Activated CD8-positive, alpha-beta memory T cell treated with anti-CD3 and anti-CD28 coated beads for 24 hours (primary cell): Measurements from ENCODE around the gene LRFN5.
A peak's percentile ranks its signal among the peaks of the same experiment; 100 is the strongest.
"Not testable (repeated sequence)": the region's sequence is repeated elsewhere in the genome, so short reads cannot be mapped to it uniquely, and the experiment has no call there.

ENCODE experiments used
- DNase-seq: peaks from one replicate; pipeline ENCODE4 v3.0.0-alpha.2; 2020

LRFN5 gene

DNA sequence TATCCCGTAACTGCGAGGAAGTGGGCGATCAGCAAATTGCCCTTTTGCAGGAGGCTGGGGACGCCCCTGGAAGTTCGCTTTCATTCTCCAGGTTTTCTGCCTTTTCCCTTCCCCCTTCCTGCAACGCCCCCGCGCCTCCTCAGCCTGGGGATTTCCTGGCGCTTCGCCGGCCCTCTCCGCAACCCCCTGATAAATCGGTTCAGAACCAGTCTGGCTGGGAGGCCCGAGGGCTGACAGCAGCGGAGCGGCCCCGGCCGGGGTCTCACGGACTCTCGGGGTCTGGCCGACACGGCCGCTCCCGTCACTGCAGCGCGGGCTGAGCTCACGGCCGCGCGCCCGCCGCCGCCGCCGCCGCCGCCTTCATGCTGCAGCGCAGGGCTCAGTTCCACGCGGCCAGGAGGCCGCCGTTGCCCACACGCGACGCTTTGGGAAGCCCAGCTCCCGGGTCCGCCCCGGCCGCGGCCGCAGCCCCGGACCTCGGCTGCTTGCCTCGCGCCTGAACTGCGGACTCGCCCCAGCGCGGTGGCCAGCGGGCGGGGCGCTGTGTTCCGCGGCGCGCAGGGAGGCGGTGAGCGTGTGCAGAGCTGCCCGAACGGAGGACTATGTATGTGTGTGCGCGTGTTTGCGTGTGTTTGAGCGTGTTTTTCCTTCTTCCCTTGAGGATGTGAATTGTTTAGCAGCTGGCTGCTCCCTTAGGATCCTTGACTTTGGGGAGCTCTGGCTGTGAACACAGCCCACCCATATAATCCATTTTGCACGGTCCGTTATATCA is at the start of gene LRFN5:
TSS of gene LRFN5 (plus strand) at position 345 of the 772 bp plus-strand sequence.
- peak; percentile 55 for DNase-seq

DNA sequence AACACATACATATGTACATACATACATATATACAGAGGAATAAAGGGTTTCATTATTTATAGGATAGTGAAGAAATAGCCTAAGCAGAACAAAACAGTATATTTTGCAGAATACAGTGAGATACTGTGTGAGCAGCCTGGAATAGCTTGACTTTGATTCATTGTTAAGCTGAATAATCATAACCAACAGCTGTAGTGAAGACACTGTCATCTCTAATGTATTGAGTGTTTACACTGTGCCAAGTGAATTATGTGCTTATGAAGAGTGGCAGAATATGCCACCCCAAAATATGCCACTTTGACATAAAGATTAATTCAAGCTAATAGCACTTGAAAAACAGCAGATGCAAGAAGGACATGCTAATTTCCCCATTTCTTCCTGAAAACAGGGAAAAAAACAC is 48.2 kb upstream of the LRFN5 start:
- no peak for DNase-seq

DNA sequence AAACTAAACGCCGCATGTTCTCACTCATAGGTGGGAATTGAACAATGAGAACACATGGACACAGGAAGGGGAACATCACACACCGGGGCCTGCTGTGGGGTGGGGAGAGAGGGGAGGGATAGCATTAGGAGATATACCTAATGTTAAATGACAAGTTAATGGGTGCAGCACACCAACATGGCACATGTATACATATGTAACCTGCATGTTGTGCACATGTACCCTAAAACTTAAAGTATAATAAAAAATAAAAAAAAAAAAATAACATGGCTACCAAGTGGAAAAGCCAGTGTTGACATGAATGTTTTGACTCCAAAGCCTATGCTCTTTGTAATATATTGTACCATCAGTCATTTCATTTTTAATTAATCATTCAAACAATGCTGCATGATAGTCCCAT is 39.8 kb upstream of the LRFN5 start:
- DNase-seq, result not testable (repeated sequence)

DNA sequence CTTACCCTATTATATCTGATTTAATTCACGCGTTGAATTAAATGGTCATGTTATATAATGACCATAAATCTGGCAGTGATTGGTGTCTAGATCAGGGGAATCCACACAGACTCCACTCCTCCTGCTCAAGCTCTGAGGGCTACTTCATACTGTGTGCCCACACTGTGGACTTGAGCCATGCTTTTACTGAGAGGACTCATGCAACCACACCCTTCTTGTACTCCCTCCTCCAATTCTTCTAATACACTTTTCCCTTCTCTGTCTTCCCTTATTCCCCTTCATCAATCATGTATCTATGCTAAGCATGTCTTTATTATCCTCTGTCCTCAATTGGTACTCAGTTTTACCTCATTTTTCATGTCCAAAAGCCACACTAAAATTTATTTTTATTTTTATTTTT is 37.7 kb upstream of the LRFN5 start:
- no peak for DNase-seq

DNA sequence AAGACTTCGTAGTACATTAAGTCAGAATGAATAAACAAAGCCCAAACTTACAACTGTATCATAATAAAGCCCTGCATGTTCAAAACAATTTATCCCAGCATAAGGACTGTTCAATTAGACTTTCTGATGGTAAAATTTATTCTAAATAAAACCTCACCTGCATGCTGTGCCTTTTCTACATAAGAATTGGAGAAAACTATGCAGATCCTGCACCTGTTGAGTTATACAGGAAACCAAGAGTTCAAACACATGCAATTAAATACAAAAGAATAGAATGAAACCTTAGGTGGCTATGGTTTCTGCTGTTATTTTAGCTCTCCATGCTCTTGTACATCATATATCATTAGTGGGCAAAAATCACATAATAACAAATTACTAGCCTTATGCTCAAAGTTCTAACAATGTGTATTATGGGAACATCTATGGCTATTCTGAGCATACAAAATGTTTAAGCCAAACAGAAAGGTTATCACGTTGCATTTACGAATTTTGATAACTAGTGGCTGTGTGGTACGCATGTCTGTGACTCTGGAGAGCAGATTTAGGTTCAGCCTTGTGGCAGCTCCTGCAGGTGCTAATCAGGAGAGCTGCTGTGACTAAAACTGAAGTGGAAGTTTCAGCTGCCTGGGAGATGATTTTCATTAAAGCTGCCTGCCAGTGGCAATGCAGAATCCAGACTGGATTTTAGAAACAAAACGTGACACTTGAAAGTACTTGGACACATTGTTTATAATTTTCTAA is 36.1 kb upstream of the LRFN5 start:
- no peak for DNase-seq

DNA sequence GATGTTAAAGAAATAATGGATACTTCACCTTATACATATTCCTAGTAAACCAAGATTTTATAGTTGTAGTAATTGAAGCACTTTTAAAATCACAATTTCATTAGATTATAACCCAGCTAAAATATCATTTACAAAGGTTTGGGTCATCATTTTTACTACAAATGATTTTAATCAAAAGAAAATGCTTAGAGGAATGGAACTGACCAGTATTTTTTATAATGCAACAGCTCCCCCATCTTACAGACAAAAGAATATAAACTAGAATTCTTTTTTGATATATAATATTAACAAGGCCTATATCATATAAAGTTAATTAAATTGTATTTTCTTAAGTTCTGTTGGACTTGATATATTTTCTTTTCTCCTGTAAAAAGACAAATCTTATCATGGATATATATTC is 20.4 kb upstream of the LRFN5 start:
- no peak for DNase-seq

DNA sequence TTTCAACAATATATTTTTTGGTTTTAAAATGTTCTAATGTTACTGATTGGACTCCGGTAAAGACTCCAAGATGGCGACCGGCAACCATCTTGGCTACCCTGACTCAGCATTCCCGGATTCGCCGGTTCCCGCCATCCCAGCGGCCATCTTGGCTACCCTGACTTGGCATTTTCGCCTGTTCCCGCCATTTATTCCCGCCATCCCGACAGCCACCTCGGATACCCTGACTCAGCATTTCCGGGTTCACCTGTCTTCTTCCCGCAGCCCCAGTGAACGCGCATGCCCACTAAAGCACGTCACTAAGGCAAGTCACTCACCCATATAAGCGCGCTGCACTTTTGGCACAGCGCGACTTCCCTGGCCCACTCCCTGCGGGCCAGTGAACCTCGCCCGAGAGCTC is 9.0 kb upstream of the LRFN5 start:
- no peak for DNase-seq

DNA sequence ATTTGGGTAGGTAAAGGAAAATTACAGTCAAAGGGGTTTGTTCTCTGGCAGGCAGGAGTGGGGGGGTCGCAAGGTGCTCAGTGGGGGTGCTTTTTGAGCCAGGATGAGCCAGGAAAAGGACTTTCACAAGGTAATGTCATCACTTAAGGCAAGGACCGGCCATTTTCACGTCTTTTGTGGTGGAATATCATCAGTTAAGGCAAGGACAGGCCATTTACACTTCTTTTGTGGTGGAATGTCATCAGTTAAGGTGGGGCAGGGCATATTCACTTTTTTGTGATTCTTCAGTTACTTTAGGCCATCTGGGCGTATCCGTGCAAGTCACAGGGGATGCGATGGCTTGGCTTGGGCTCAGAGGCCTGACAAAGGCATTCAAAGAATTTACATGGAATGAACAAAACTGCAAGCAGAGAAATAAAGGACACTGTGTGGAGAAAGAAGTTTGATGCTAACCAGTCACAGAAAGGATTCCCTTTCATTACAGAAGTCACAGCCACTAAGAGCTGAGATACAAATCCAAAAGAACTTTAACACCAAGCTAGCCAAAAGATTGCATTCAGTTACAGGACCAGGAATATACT is 6.8 kb upstream of the LRFN5 start:
- not testable (repeated sequence) for DNase-seq

DNA sequence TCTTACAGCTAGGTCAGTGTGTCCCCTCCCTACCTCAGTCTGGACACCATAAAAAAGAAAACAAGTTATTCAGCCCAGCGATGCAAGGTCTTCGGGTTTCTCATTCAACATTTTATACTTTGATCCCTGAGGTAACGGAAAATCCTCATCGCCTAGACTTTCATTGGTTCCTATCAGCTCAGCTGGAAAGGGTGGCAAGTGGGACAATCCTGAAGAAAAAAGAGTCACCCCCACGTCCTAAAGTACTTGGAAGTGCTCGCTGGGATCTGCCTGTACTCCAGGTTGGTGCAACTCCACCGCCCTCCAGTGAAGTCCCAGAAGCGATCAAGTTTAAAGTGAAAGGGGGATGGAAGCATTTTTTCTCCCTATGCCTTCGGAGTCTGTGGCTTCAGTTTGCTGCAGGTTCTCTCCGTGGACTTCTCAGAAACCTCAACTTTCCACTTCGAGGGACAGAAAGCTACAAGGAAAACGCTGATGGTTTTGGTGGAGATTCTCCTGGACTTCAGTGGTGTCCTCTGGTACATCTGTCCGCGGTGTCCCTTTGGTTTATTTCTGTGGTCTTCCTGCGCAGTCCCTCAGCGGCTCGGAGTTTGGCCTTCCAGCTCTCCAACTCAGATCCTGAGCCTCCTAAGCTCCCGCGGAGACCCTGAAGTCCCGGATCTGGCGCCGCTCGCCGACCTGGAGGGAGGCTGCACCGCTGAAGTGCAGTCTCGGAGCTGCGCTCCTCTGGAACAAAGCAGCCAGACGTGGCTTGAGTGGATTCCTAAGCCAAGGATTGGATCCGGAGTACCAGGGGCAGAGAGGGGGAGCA is 1.8 kb upstream of the LRFN5 start:
- DNase-seq, result no peak

DNA sequence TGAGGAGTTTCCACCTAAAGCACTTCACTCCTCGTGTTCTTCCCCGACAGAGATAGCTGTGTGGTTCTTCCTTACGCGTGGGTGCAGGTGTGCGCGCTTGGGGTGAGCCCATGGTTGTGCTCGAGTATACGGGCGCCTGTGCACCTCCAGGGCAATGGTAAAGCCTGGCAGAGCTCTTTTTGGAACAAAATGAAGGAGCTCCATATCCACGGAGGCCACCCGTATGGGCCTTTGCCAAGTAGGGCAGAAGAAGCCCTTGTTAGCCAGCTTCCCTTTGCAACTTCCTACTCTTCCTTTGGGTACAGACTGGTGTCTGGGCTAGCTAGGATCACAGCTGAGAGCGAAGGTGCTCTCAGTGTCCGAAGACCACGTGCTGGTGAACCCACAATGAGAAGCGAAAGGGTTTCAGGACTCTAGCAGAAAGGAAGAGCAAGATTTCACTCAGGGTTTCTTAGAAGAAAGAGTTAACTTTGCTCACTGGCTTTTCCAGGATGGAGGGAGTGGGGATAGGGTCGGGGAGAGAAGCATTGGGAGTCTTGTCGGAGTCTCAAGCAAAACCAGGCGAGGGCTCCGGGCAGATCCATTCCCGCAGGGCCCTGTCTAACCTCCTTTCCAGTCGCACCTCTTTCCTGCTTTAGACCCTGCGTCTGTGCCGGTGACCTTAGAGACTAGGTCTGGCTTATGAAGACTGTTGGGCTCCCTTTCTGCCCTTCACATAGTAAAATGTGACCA is 960 bp upstream of the LRFN5 start:
- no peak for DNase-seq

DNA sequence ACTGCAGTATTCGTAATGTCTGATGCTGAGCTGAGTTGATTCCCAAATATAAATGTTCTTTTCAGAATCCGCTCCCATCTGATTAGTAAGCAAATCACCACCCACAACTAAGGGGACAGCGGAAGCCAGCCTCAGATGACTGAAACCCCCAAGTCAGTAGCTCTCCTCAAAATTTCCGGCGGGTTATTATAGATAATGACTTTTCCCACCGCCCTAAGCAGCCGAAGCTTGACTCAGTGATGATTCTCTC is 469 bp upstream of the LRFN5 start:
- no peak for DNase-seq

DNA sequence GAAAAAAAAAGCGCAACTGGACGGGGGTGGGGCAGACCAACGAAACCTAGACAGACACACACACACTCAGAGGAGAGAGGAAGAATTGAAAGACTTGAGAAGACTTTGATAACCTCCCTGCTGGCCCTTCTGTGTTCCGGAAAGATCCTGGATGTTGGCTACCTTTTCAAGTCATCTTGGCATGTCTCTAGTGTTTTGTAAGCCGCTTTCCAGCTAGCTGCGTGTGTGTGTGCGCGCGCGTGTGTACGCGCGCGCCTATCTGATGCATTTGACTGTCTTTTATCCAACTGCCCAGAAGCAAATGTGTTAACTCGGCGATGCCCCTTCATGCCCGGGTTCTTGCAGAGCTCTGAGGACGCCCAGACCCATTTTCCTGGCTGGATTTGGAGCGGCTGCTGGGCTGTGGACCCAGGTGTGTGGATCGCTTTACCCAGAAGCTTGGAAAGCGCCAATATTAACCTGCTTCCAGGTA is 664 bp downstream of the LRFN5 start:
- peak; percentile 54 for DNase-seq

DNA sequence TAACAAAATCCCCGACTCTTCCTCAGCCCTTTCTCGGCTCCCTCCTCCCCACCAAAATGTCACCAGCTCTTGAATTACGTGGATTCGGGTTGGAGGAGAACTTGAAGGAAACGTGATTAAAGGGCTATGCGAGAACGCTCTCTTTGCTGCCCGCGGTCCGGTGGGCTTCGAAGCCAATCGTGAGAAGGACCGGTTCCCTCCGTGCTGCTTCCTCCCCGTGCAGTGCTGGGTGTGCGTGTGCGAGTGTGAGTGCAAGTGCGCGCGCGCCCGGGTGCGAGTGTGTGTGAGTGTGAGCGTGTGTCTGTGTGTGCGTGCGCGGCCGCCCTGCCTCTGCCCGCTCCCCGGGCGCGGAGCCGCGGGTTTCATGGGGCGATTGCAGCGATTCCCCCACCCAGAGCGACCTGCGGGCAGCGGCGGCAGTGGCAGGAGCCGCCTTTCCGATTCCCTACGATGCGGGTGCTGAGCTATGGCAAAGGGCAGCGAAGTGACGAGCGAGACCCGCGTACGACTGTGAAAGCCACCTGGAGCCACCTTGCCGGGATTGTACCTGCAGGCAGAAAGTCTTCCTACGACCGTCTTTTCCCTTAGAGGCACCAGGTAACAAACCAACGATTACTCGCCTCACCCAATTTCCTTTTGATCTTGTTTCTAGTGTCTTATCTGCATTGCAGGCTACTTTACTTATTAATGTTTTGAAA is 1.4 kb downstream of the LRFN5 start:
- no peak for DNase-seq

DNA sequence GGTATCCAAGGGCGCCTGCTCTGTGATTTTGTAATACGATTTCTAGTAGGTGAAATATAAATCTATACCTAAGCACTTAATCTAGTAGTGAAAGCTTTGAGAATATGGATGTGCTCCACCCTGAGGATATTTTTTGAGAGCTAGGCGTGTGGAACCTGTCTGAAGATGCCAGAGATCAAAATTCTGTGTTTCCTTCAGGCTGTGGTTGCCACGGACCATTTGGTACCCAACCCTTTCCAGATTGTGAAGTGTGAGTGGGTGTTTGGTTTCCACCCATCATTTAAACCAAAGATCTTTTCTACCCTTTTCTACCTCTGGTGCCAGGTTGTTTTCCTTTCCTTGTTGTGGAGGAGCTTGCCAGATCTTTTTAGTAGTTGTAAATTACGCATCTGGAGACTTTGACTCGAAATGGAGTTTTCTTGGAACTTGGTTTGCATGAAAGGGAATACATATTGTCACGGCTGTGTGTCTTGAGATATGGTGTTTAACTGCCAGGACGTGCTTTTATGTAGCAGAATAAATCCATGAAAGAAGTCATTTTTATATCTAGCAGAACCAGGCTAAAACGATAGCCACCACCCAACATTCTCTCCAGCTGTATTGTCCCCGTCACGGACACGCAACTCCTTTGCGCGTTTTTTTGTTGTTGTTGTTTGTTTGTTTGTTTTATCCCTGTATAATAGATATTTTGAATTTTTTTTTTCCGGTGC is 2.2 kb downstream of the LRFN5 start:
- DNase-seq, result no peak

DNA sequence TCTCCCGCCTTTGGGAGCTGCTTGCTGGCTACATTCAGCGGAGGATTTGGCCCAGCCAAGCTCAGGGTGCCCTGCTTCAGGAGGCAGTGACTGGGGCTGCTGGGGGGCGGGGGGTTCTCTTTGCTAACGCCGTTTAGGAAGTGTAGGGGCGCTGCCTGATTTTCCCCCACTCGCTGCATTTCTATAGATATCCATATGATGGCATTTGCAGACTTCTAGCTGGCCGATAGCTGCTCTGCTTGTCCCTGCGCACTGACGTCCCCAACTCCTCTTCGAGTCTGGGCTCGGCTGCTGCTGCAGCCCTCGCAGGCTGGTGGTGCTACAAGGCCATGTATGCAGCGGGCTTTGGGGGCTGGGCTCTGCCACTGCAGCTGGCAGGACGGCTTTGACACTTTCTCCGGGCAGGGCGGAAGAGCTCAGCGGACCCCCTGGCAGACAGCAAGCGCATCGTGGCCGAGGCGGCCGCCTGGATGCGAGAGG is 3.1 kb downstream of the LRFN5 start:
- DNase-seq, result no peak

DNA sequence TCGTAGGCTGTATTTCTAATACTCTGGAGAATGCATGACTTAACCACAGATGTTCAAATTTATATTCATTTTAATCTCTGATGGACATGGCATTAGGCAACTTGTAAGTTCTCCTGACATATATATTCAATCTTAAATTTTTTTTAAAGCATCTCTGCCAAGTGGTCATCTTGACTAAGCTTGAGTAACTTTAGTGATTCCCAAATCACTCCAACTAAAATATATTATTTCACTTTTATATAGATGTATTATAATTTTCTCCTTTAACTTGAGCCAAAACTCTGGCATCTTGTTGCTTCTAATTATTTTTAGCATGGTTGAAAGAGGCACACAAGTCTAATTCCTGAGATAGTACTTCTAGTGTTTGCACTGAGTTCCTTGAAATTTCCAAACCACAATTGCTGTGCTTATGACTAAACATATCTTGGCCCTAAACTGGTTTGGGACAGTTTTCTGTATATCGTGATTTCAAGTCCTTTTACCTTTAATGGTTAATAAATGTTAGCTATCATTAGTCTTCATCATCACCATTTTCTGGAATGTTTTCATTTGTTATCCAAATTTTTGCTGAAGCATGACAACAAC is 8.4 kb downstream of the LRFN5 start:
- DNase-seq, result no peak

DNA sequence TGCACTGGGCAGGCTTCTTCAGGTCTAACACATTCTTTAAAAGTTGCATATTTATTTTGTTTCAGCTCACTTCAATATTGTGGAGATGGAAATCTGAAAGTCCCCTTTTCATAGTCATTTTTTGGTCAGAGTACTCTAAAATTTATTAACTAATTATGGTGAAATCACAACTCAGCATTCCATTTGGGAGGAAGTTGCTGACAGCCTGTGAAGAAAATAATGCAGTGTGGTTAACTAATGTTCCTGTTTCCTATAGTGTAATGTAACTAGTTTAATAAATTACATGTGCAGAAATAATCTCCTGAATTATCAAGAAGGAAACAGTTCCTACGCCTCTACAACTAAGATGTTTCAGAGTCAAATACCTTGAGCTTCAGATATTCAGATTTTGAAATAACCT is 17.1 kb downstream of the LRFN5 start:
- DNase-seq, result no peak

DNA sequence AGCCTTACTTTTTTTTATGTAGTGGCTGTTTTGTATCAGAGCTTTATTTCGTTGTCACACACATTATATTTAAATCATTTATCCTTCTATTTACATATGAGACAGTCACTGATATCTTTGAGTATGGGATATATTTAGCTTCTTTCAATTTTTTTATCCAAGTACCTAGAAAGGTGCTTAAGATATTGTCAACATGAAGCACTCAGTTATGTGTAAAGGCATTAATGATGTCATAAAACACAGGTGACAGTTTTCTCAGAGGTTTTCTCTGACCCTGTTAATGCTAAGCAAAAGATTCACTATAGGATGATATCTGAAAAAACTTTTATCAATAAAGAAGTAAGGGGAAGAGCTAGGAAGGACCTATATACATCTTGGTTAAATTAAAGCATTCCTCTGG is 23.2 kb downstream of the LRFN5 start:
- no peak for DNase-seq

DNA sequence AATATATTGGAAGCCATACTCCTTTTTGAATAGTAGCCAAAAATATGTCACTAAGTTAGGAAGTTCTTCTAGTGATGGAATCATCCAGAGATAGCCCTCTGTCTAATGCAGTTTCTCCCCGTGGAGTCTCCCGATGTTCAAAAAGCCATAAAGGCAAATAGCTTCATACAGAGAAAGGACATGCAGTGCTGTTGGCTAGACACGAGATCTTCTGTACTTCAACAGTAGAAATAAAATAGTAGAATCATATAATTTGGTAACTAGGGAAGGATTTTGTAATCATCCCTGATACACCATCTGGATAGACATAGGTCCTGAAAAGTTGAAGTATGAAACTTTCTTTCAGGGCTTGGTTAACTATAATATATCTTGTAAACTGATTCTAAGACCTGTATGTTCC is 27.6 kb downstream of the LRFN5 start:
- DNase-seq, result no peak

DNA sequence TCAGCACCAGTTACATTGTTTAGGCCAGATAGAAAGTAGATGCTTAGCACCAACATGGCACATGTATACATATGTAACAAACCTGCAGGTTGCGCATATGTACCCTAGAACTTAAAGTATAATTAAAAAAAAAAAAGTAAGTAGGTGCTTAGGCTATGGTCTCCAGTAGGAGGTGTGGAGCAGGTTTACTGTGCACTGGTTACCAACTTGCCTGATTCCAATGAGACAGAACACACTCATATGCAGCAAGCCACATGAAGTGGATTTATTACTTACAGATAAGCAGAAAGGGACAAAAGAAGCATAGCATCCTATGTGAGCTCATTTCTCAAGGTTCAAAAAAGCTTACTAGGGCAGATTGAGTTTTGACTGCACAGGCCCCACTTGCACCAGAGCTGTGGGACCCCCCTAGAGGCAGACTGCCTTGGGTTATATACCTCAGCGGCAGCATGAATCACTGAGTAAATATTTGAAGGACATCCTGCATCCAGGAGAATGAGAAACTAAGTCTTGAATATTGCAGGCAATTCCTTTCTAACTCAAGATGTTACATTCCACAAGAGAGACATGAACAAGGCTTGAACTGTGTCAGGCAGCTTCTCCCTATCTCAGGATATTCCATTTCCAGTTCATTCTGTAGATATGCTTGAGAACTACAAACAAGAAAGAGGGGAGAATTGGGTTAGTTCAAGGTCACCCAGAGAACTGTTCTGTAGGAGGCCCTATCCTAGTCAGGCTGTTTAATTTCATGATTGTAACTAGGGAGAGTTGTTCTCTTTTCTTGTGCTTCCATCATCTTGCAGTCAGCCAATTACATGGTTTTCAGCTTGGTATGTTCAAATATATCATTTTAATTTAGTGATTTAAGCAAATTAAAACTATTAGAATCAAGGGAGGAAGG is 30.1 kb downstream of the LRFN5 start:
- no peak for DNase-seq
